ENCODE measurements around the gene RHOT2. TPM values are rescaled to one million over a fixed set of nuclear protein-coding genes. Genes with fewer than 3 reads are reported as not detected.
A peak's percentile ranks its signal among the peaks of the same experiment; 100 is the strongest.

The RHOT2 gene
- total and polyA plus RNA-seq, 9 of the 15 experiments (the other 6 are each of a cell fraction or from before 2014, with no cell fraction given): 5.0 to 373 (median 112) TPM

- TF ChIP-seq ETS2 (tag; IDR thresholded peaks at IDR 0.05; ENCODE audit: borderline replicate concordance, poor library complexity, severe bottlenecking): no peak
- TF ChIP-seq DMBX1 (CRISPR knock-in tag; IDR thresholded peaks at IDR 0.05; ENCODE audit: borderline replicate concordance): no peak
- TF ChIP-seq KLF1 (tag; IDR thresholded peaks at IDR 0.05): no peak
- TF ChIP-seq ZNF57 (CRISPR knock-in tag; IDR thresholded peaks at IDR 0.05): no peak
- no peak for TF ChIP-seq CUX1 (CRISPR knock-in tag; IDR thresholded peaks at IDR 0.05)
- no peak for TF ChIP-seq DIDO1 (tag; IDR thresholded peaks at IDR 0.05; ENCODE audit: low read depth)
- TF ChIP-seq ZNF324 (CRISPR knock-in tag; IDR thresholded peaks at IDR 0.05): no peak
- no peak for TF ChIP-seq MNT (conservative IDR thresholded peaks at IDR 0.05)
- no peak for TF ChIP-seq CBX3 (IDR thresholded peaks at IDR 0.05; ENCODE audit: borderline replicate concordance in 1 of 2, low read length in 2 of 2)
- TF ChIP-seq HNRNPLL (IDR thresholded peaks at IDR 0.05; ENCODE audit: low read depth, low read length, poor library complexity, severe bottlenecking): no peak
- no peak for TF ChIP-seq GTF2E2 (tag; IDR thresholded peaks at IDR 0.05)
- TF ChIP-seq ZNF239 (CRISPR knock-in tag; IDR thresholded peaks at IDR 0.05): no peak
- TF ChIP-seq THRA (IDR thresholded peaks at IDR 0.05): no peak
- TF ChIP-seq ZHX1 (conservative IDR thresholded peaks at IDR 0.05; ENCODE audit: low read length): peak; percentile 54; the same call in 1 of the 2 replicates
- TF ChIP-seq HDGF (IDR thresholded peaks at IDR 0.05): no peak
- no peak for TF ChIP-seq LCOR (CRISPR knock-in tag; IDR thresholded peaks at IDR 0.05)
These were observed 41.9 kb downstream of the RHOT2 start (continued) for GRCh38 chr16:709566-710499.

Measured in K562 (cell line).